Measurements from ENCODE around the gene AGRN.

DNA sequence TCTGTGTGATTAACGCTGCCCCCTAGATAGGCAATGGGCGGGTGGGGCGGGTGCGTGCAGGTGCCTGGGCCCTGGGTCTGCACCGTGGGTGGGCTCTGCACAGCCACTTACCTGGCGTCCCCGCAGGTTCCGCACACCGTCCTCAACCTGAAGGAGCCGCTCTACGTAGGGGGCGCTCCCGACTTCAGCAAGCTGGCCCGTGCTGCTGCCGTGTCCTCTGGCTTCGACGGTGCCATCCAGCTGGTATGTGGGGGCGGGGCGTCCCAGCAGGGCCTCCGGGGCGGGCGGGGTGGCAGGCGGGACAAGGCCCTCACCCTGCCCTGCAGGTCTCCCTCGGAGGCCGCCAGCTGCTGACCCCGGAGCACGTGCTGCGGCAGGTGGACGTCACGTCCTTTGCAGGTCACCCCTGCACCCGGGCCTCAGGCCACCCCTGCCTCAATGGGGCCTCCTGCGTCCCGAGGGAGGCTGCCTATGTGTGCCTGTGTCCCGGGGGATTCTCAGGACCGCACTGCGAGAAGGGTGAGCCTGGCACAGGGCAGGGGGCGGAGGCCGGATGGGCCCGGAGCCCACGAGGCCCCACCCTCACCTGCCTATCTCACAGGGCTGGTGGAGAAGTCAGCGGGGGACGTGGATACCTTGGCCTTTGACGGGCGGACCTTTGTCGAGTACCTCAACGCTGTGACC, 31.3 kb downstream of the AGRN start:
- TF ChIP-seq, protein P1, sequence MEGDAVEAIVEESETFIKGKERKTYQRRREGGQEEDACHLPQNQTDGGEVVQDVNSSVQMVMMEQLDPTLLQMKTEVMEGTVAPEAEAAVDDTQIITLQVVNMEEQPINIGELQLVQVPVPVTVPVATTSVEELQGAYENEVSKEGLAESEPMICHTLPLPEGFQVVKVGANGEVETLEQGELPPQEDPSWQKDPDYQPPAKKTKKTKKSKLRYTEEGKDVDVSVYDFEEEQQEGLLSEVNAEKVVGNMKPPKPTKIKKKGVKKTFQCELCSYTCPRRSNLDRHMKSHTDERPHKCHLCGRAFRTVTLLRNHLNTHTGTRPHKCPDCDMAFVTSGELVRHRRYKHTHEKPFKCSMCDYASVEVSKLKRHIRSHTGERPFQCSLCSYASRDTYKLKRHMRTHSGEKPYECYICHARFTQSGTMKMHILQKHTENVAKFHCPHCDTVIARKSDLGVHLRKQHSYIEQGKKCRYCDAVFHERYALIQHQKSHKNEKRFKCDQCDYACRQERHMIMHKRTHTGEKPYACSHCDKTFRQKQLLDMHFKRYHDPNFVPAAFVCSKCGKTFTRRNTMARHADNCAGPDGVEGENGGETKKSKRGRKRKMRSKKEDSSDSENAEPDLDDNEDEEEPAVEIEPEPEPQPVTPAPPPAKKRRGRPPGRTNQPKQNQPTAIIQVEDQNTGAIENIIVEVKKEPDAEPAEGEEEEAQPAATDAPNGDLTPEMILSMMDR (IDR thresholded peaks at IDR 0.05) = no peak
- no peak for TF ChIP-seq POLR2A (IDR thresholded peaks at IDR 0.05)

All from Peyer's patch (tissue), 4 donors.